Epithelial cell of proximal tubule (primary cell): ENCODE results near the gene B3GALT5. TPM values are rescaled to one million over a fixed set of nuclear protein-coding genes. Genes with fewer than 3 reads are reported as not detected.

ENCODE experiments used
- DNase-seq: peaks from one replicate; pipeline ENCODE4 v3.0.0-alpha.2; 2011; ENCODE audit warnings: low read depth
- H3K4me3 ChIP-seq: 2 replicates; pipeline ENCODE4 v1.5.1; 2011; ENCODE audit warnings: low read depth, mild to moderate bottlenecking, low read length
- total RNA-seq: library from RNA; depleted of rRNA; stranded (reverse); fragments of >200 nt; gene quantifications from 2 replicates; pipeline ENCODE4 v1.2.3, GENCODE V29; 2015
- TF ChIP-seq, protein P1 (sequence below): conservative IDR thresholded peaks from 2 replicates; pipeline ENCODE4 v1.5.1; 2012; ENCODE audit warnings: low read depth, mild to moderate bottlenecking, low read length

B3GALT5 gene
- total RNA-seq, 1 donor from 2014 or later, result 3.6 TPM

DNA sequence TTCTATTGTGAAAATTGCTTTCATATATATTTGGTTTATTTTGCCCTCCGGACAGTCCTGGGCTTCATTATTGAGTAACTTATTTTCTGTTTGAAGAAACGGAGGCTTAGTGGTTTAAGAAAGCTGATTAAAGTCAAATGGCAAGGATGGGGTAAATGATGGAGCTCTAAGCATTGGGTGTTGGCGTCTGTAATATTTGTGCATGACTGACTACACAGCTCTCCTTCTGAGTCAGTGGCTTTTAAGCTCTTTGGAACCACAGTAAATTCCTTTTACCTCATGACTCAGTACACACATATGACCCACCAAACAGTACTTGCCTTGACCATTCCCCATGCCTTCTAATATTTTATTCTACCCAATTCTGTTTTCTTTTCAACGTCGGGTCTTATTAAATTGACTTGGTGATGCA is 21.0 kb downstream of the B3GALT5 start:
- TF ChIP-seq, protein P1, sequence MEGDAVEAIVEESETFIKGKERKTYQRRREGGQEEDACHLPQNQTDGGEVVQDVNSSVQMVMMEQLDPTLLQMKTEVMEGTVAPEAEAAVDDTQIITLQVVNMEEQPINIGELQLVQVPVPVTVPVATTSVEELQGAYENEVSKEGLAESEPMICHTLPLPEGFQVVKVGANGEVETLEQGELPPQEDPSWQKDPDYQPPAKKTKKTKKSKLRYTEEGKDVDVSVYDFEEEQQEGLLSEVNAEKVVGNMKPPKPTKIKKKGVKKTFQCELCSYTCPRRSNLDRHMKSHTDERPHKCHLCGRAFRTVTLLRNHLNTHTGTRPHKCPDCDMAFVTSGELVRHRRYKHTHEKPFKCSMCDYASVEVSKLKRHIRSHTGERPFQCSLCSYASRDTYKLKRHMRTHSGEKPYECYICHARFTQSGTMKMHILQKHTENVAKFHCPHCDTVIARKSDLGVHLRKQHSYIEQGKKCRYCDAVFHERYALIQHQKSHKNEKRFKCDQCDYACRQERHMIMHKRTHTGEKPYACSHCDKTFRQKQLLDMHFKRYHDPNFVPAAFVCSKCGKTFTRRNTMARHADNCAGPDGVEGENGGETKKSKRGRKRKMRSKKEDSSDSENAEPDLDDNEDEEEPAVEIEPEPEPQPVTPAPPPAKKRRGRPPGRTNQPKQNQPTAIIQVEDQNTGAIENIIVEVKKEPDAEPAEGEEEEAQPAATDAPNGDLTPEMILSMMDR, result no peak
- peak; percentile 96 for DNase-seq
- H3K4me3 ChIP-seq, result no peak overlapping the region

DNA sequence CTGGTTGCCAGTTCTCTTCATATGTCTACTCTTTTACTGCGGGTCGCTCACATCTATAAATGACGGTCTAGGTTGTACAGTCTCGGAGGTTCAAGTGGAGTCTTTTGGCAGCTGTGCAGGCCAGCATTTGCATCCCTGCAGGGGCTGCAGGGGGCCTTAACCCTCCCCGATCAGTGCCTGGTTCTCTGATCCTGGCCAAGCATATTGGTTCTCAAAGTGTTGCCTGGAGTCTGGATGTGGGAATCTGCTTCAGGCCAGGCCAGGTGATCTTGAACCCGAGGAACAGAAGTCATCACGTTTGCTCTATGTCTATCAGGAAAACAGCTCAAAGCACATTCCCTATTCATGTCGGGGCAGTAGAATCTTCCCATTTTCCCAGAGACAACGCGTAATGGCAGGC is 21.8 kb downstream of the B3GALT5 start:
- DNase-seq, result no peak
- TF ChIP-seq, protein P1, result no peak
- no peak overlapping the region for H3K4me3 ChIP-seq

DNA sequence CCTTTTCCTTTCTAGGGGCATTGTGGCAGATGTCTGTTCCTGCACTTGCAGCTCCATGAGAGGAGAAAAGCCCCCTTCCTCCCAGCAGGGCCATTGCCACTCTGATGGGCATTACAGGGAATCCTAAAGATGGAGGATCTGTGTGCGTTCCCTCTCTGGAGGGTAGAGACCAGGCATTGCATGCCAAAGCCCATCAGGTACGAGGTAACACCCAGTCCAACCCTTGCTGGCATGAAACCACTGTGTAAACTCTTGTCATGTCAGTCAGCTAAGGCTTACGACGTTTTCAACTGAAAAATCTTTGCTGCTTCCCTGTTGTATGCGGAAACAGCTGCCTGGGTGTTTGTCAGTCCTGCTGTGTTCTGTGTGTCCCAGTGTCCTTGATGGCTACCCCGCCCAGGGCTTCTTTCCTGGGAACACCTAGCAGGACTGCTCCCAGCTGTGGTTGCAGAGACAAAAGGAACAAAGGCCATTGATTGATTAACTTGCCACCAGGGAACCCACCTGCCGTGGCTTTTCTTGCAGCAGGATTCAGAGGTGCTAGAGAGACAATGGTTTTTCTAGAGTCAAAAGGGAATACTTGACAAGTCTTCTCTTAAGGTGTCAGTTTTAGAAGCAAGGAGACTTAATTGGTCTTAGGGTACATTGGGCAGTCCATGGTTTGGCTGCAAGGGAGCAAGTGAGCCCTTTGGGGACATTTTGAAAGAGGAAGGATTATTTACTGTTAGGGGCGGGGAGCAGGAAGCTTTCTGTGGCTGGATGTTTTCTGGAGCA is 24.6 kb downstream of the B3GALT5 start:
- TF ChIP-seq, protein P1, result no peak
- DNase-seq, result no peak

DNA sequence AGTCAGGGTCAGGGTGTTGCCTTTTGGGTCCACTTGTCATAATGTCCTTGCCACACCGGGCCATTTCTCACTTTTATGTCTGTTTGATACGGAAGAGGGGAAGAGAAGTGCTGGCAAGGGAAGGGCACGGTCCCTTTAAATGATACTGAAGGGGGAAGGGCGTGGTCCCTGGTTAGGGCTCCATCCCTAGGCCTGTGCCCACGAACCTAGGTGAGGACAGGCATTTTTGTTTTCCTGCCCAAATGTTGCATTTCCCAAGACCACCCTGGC is 25.2 kb downstream of the B3GALT5 start:
- no peak for DNase-seq
- TF ChIP-seq, protein P1, result no peak
- H3K4me3 ChIP-seq, result no peak overlapping the region

More for the DNA sequence above, 24.6 kb downstream of the B3GALT5 start:
- H3K4me3 ChIP-seq, result no peak overlapping the region

DNA sequence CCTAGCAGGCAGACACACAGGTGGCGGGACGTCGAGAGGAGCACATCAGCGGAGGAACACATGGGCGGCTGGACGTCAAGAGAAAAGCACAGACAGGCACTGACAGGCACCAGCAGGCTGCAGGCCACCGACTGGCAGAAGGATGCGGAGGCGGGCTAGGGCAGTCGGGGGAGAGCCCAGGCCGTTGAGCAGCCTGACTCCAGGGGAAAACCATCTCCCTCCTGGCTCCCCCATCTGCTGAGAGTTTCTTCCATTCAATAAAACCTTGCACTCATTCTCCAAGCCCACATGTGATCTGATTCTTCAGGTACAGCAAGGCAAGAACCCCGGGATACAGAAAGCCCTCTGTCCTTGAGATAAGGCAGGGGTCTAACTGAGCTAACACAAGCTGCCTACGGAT is 25.5 kb downstream of the B3GALT5 start:
- TF ChIP-seq, protein P1, result no peak
- no peak overlapping the region for H3K4me3 ChIP-seq
- DNase-seq, result no peak

DNA sequence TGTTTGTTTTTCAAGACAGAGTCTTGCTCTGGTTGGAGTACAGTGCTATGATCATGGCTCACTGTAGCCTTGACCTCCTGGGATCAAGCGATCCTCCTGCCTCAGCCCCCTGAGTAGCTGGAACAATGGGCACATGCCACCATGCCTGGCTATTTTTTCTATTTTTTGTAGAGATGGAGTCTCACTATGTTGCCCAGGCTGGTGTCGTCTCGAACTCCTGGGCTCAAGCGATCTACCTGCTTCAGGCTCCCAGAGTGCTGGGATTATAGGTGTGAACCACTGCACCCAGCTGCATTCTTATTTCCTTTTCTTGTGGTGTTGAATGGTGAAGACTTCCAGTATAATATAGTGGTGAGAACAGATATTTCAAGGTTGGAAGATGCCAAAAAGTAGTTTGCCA is 28.0 kb downstream of the B3GALT5 start:
- no peak for DNase-seq
- TF ChIP-seq, protein P1, result no peak
- H3K4me3 ChIP-seq, result no peak overlapping the region

DNA sequence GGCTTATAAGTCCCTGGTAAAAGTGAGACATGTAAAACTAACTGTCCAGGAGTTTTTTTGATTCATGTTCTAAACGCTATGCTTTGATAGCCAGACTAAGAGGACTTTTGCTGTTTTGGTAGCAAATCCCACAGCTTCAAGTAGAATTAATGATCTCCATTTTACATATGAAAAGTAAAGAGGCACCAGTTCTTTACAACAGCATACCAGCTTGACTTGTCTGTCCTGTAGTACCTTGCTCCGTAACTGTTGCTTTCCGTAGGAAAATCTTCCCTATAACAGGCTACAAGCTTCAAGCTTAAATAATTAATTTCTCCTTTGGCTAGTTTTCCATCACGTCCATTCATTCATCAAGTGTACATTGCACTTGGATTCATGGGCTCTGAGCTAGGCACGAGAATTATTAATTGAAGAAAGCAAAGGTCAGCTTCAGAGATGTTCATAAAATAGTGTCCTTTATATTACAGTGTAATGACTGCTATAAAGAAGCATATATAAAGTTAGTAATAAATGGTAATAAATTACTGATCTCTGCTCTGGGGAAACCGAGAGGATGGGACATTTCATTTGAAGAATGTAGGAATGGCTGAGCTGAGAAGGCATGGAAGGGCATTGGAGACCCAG is 29.2 kb downstream of the B3GALT5 start:
- TF ChIP-seq, protein P1, result no peak
- no peak overlapping the region for H3K4me3 ChIP-seq
- no peak for DNase-seq
